Astrocyte (in vitro differentiated cells and primary cell): ENCODE measurements around the gene PLPPR5. TPM values are rescaled to one million over a fixed set of nuclear protein-coding genes. Genes with fewer than 3 reads are reported as not detected.

Experiments
- DNase-seq: peaks from one replicate; pipeline ENCODE4 v3.0.0-alpha.2; 2010; ENCODE audit warnings: low read depth
- FAIRE-seq: peaks from 2 replicates; lab custom pipeline; 2011; peaks lifted over from hg19 to GRCh38; lab: Jason Lieb, UNC
- H2AFZ ChIP-seq: 2 replicates; pipeline ENCODE4 v1.6.0; 2012; ENCODE audit warnings: low read depth, low read length, inconsistent platforms
- H3K27ac ChIP-seq: 2 replicates; pipeline ENCODE4 v1.5.1; 2011; ENCODE audit warnings: low read depth, low read length, inconsistent platforms
- H3K27me3 ChIP-seq: 2 replicates; pipeline ENCODE4 v1.6.0; 2011; ENCODE audit warnings: low read length, inconsistent platforms; ENCODE audit not compliant: insufficient read depth
- H3K36me3 ChIP-seq: 2 replicates; pipeline ENCODE4 v1.5.1; 2011; ENCODE audit warnings: low read length, inconsistent platforms; ENCODE audit not compliant: insufficient read depth
- H3K4me1 ChIP-seq: 2 replicates; pipeline ENCODE4 v1.5.1; 2011; ENCODE audit warnings: low read length, inconsistent platforms; ENCODE audit not compliant: insufficient read depth
- H3K4me2 ChIP-seq: 2 replicates; pipeline ENCODE4 v1.6.0; 2012; ENCODE audit warnings: low read length, inconsistent platforms
- H3K4me3 ChIP-seq: 2 replicates; pipeline ENCODE4 v1.5.1; 2011; ENCODE audit warnings: low read depth, mild to moderate bottlenecking, low read length, inconsistent platforms; ENCODE audit not compliant: insufficient read depth
- H3K79me2 ChIP-seq: 2 replicates; pipeline ENCODE4 v1.6.0; 2012; ENCODE audit warnings: mild to moderate bottlenecking, low read length, inconsistent platforms; ENCODE audit not compliant: insufficient read depth
- H3K9ac ChIP-seq: 2 replicates; pipeline ENCODE4 v1.6.0; 2012; ENCODE audit warnings: mild to moderate bottlenecking, low read length, inconsistent platforms
- H3K9me3 ChIP-seq: 2 replicates; pipeline ENCODE4 v1.5.1; 2012; ENCODE audit warnings: low read depth, mild to moderate bottlenecking, low read length, inconsistent platforms; ENCODE audit not compliant: insufficient read depth
- H4K20me1 ChIP-seq: 2 replicates; pipeline ENCODE4 v1.6.0; 2012; ENCODE audit warnings: low read length, inconsistent platforms; ENCODE audit not compliant: insufficient read depth
- H3K27ac Mint-ChIP-seq: one replicate; pipeline ENCODE4 v1.8.0; 2021; ENCODE audit warnings: mild to moderate bottlenecking, mixed read lengths; ENCODE audit not compliant: unreplicated experiment
- H3K27me3 Mint-ChIP-seq: one replicate; pipeline ENCODE4 v1.8.0; 2021; ENCODE audit warnings: low read depth, mixed read lengths; ENCODE audit not compliant: unreplicated experiment
- H3K36me3 Mint-ChIP-seq: one replicate; pipeline ENCODE4 v1.8.0; 2021; ENCODE audit warnings: low read depth, mixed read lengths; ENCODE audit not compliant: unreplicated experiment
- H3K4me1 Mint-ChIP-seq: one replicate; pipeline ENCODE4 v1.8.0; 2021; ENCODE audit warnings: low read depth, mixed read lengths; ENCODE audit not compliant: unreplicated experiment
- H3K4me3 Mint-ChIP-seq: one replicate; pipeline ENCODE4 v1.8.0; 2021; ENCODE audit warnings: mild to moderate bottlenecking, moderate library complexity, mixed read lengths; ENCODE audit not compliant: unreplicated experiment
- H3K9me3 Mint-ChIP-seq: one replicate; pipeline ENCODE4 v1.8.0; 2021; ENCODE audit warnings: mild to moderate bottlenecking, mixed read lengths; ENCODE audit not compliant: unreplicated experiment
- EZH2 ChIP-seq: IDR thresholded peaks from 2 replicates; pipeline ENCODE4 v1.6.1; 2012; ENCODE audit warnings: mild to moderate bottlenecking, low read length, inconsistent platforms; ENCODE audit not compliant: insufficient read depth
- total RNA-seq: library from RNA; stranded (reverse); gene quantifications from 2 replicates; pipeline ENCODE4 v1.2.1, GENCODE V29; 2021
- TF ChIP-seq, protein P1 (sequence below): IDR thresholded peaks from 2 replicates; pipeline ENCODE4 v1.5.1; 2011; ENCODE audit warnings: low read depth, mild to moderate bottlenecking, inconsistent platforms, low read length, moderate library complexity; ENCODE audit not compliant: insufficient read depth

The PLPPR5 gene
- total RNA-seq, 1 donor from 2014 or later = 0.09 TPM

DNA sequence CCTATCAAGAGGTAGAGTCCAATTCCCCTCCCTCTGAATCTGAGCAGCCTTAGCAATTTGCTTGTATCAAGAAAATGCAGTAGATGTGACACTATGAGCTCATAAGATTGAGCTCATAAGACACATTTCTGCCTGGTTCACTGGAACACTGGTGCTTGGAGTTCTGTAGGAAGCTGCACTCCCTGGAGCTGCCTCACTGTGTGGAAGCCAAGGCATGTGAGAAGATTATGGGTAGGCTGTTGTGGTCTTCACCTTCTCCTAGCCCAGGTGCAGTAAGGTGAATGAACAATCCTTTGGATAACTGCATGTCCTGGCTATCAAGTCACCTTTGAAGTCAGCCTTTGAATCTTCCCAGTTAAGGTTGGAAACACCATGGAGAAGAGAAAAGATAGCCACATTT lies 67.3 kb downstream of the PLPPR5 start:
- Histone ChIP-seq H3K9ac (no peak overlapping the region), H4K20me1 (no peaks in the 10 kb centered on the region), H3K4me1 (peaks cover 7% of the 10 kb centered on the region), H2AFZ (no peak overlapping the region), H3K4me2 (no peak overlapping the region), H3K79me2 (no peaks in the 10 kb centered on the region), H3K9me3 (no peaks in the 10 kb centered on the region), H3K27ac (no peak overlapping the region), H3K4me3 (no peak overlapping the region), H3K36me3 (no peaks in the 10 kb centered on the region), H3K27me3 (no peaks in the 10 kb centered on the region)
- H3K4me1 Mint-ChIP-seq = peaks cover 11% of the 10 kb centered on the region
- DNase-seq (no peak), FAIRE-seq (no peak)
- H3K27me3 Mint-ChIP-seq = peaks cover 8% of the 10 kb centered on the region
- TF ChIP-seq, protein P1, sequence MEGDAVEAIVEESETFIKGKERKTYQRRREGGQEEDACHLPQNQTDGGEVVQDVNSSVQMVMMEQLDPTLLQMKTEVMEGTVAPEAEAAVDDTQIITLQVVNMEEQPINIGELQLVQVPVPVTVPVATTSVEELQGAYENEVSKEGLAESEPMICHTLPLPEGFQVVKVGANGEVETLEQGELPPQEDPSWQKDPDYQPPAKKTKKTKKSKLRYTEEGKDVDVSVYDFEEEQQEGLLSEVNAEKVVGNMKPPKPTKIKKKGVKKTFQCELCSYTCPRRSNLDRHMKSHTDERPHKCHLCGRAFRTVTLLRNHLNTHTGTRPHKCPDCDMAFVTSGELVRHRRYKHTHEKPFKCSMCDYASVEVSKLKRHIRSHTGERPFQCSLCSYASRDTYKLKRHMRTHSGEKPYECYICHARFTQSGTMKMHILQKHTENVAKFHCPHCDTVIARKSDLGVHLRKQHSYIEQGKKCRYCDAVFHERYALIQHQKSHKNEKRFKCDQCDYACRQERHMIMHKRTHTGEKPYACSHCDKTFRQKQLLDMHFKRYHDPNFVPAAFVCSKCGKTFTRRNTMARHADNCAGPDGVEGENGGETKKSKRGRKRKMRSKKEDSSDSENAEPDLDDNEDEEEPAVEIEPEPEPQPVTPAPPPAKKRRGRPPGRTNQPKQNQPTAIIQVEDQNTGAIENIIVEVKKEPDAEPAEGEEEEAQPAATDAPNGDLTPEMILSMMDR = no peak
- TF ChIP-seq EZH2 = no peak
- H3K9me3 Mint-ChIP-seq = no peaks in the 10 kb centered on the region
- H3K27ac Mint-ChIP-seq = no peak overlapping the region
- H3K36me3 Mint-ChIP-seq = no peaks in the 10 kb centered on the region
- H3K4me3 Mint-ChIP-seq = no peak overlapping the region

DNA sequence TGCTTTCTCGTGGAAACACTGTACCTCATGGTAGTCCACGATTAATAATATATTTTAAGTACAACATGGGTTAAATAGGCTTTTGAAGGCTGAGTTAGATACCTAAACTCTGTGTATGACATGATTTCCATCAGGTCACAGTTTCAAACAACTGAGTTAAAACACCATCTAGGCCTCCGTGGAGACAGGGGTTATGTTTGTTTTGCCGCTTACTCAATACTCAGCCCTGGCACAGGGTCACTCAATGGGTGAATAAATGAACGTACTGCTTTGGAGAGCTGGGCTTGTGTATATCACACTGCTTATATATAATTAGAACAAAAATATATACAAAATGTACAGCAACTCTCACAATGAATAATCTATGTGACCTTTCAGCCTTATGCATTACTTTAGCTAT lies 72.5 kb downstream of the PLPPR5 start:
- no peak overlapping the region for H3K4me3 Mint-ChIP-seq
- H4K20me1 ChIP-seq = no peaks in the 10 kb centered on the region
- FAIRE-seq (no peak), DNase-seq (no peak)
- H2AFZ ChIP-seq = no peak overlapping the region
- H3K36me3 Mint-ChIP-seq = no peaks in the 10 kb centered on the region
- peaks cover 8% of the 10 kb centered on the region for H3K27me3 Mint-ChIP-seq
- no peak overlapping the region for H3K27ac ChIP-seq
- H3K4me1 ChIP-seq = no peaks in the 10 kb centered on the region
- H3K4me1 Mint-ChIP-seq = no peaks in the 10 kb centered on the region
- no peak overlapping the region for H3K4me3 ChIP-seq
- no peaks in the 10 kb centered on the region for H3K79me2 ChIP-seq
- H3K9me3 ChIP-seq = no peaks in the 10 kb centered on the region
- no peak overlapping the region for H3K4me2 ChIP-seq
- no peaks in the 10 kb centered on the region for H3K36me3 ChIP-seq
- no peak overlapping the region for H3K27ac Mint-ChIP-seq
- H3K27me3 ChIP-seq = no peaks in the 10 kb centered on the region
- TF ChIP-seq, protein P1 = no peak
- TF ChIP-seq EZH2 = no peak
- H3K9me3 Mint-ChIP-seq = no peaks in the 10 kb centered on the region
- no peak overlapping the region for H3K9ac ChIP-seq

DNA sequence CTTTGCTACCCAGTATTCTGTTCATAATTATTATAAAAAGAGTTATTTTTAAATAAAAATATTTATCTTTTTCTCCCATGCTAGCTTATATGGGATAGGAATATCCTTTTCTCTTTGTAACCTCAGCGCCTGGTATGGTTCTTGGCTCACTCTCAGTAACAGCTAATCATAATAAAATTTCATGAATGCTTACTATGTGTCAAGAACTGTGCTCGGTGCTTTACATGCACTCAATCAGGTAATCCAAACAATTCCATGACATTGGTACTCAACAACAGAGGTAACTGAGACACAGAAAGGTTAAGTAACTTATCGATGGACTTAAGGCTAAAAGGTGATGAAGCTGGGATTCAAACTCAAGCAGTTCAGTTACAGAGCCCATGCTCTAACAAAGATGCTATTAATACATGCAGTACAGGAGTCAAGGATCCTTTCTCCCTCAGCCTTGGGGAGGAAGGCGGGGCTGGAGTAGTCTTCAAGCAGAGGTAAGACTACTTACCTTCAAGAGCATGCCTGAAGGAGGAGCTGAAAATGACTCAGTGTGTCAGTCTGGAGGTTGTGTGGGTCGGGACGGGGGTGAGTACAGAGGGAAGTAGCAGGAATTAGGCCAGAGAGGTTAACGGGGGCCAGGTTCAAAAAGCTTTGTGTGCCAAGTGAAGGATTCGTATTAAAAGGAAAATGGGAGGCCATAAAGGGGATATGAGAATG lies 73.4 kb downstream of the PLPPR5 start:
- Histone ChIP-seq H3K27me3 (no peaks in the 10 kb centered on the region), H2AFZ (no peak overlapping the region), H3K9me3 (no peaks in the 10 kb centered on the region), H3K79me2 (no peaks in the 10 kb centered on the region), H3K36me3 (no peaks in the 10 kb centered on the region), H3K4me2 (no peak overlapping the region), H3K4me1 (no peaks in the 10 kb centered on the region), H4K20me1 (no peaks in the 10 kb centered on the region), H3K9ac (no peak overlapping the region), H3K27ac (no peak overlapping the region), H3K4me3 (no peak overlapping the region)
- Mint-ChIP-seq H3K36me3 (no peaks in the 10 kb centered on the region), H3K4me1 (no peaks in the 10 kb centered on the region), H3K4me3 (no peak overlapping the region), H3K9me3 (no peaks in the 10 kb centered on the region), H3K27ac (no peak overlapping the region), H3K27me3 (peaks cover 6% of the 10 kb centered on the region)
- no peak for FAIRE-seq
- no peak for TF ChIP-seq EZH2
- TF ChIP-seq, protein P1 = no peak
- peak; percentile 11 for DNase-seq
